Measurements from ENCODE around the gene KCNG2. TPM values are rescaled to one million over a fixed set of nuclear protein-coding genes. Genes with fewer than 3 reads are reported as not detected.

KCNG2 gene
- total and polyA plus RNA-seq, 2 of the 8 experiments (the other 6 are each of a cell fraction or from before 2014, with no cell fraction given) = 0.19 to 0.74 TPM

DNA sequence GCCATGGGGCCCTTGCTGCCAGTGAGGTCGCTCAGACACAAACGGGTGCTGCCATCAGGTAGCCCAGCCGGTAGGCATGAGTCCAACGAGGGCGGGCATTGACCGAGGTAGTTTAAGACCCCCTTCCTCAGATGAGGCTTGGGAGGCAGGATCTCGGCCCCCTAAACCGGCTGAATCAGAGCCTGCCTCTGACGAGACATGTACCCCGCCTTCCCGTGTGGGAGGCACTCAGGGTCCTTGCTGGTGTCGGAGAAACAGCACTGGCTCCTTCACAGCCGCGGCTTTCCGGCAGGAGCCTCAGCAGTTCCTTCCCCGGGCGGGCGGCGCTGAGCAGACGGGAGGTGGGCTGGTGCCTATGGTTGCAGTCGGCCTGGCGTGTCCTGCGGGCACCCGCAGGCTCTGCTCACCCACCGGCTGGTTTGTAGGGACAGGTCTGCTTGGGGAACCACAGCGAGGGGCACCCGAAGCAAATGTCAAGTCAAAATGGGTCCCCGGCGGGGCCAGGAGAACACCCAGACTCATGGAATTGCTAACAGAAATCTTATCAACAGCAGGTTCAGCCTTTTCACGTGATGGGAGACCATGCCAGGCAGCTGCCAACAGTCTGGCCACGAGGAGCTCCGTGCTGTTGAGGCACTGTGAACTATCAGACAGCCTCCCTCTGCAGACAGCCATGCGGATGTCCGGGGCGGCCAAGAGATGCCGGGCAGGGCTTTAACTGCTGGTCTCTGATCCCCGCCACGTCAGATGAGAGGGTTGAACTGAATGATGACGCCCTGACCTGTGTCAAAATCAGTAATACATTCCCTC is 2.8 kb downstream of the KCNG2 start:
- Histone ChIP-seq H3K56ac (replicated peaks; ENCODE audit: insufficient read length, low read depth, low read length) (no peak overlapping the region), H2BK5ac (ENCODE audit: low read depth, low read length) (no peak overlapping the region), H3K36me3 (ENCODE audit: control insufficient read depth in 2 of 4, insufficient read depth in 4 of 4, low read length in 3 of 4) (no peaks in the 10 kb centered on the region), H4K20me1 (replicated peaks in 1 of 2; ENCODE audit: control insufficient read depth in 1 of 2, insufficient read depth in 2 of 2, low read length in 2 of 2) (peaks cover 1 to 6% of the 10 kb centered on the region in 2 experiments), H3K79me1 (ENCODE audit: low read depth, low read length) (no peaks in the 10 kb centered on the region), H4K8ac (ENCODE audit: extremely low read depth, insufficient read depth, low read length) (no peak overlapping the region; the same call in 1 of the 2 replicates), H3K4ac (replicated peaks; ENCODE audit: insufficient read length, low read depth, low read length) (no peak overlapping the region), H3K9me3 (ENCODE audit: insufficient read depth in 2 of 2, low read depth in 1 of 2, low read length in 1 of 2) (no peaks in the 10 kb centered on the region), H3K18ac (ENCODE audit: extremely low read depth, low read length) (no peak overlapping the region), H3K14ac (ENCODE audit: insufficient read length) (no peak overlapping the region), H3K9ac (replicated peaks in 1 of 4; ENCODE audit: extremely low read depth in 1 of 4, low read depth in 3 of 4, low read length in 3 of 4) (no peak overlapping the region), H3K23ac (ENCODE audit: insufficient read length) (no peak overlapping the region), H2BK120ac (replicated peaks; ENCODE audit: low read depth, low read length) (no peak overlapping the region), H2BK12ac (ENCODE audit: low read depth, low read length) (no peak overlapping the region), H3K27me3 (replicated peaks in 1 of 4; ENCODE audit: control insufficient read depth in 3 of 4, extremely low read depth in 1 of 4, insufficient read depth in 3 of 4, low read length in 3 of 4) (peaks cover 22 to 44% (median 41%) of the 10 kb centered on the region in 4 experiments), H3K4me3 (ENCODE audit: extremely low read depth in 1 of 4, insufficient read depth in 2 of 4, low read depth in 3 of 4, low read length in 4 of 4) (no peak overlapping the region), H2BK20ac (ENCODE audit: low read length) (no peak overlapping the region), H4K5ac (ENCODE audit: insufficient read length, low read depth, low read length) (no peak overlapping the region), H3K79me2 (ENCODE audit: control insufficient read depth in 1 of 2, insufficient read depth in 2 of 2, low read length in 2 of 2) (no peaks in the 10 kb centered on the region), H3K4me2 (ENCODE audit: insufficient read depth in 1 of 2, low read depth in 2 of 2, low read length in 2 of 2) (no peak overlapping the region), H3K4me1 (replicated peaks in 1 of 4; ENCODE audit: control insufficient read depth in 3 of 4, insufficient read depth in 4 of 4, low read length in 3 of 4) (peaks cover 0 to 12% (median 5%) of the 10 kb centered on the region in 4 experiments; a peak in 5 of 7 replicates), H4K91ac (replicated peaks; ENCODE audit: insufficient read length, low read length) (no peak overlapping the region), H2AK5ac (ENCODE audit: low read depth, low read length) (peak overlapping the region; percentile 28; the same call in 1 of the 2 replicates), H2AFZ (ENCODE audit: low read length) (no peak overlapping the region), H3K27ac (ENCODE audit: low read depth, low read length) (no peak overlapping the region), H3K23me2 (ENCODE audit: low read depth, low read length) (peaks cover 8% of the 10 kb centered on the region; the same call in 1 of the 2 replicates), H2BK15ac (ENCODE audit: low read length) (no peak overlapping the region)
- FAIRE-seq (no peak), DNase-seq (ENCODE audit: low read depth in 1 of 2, low spot score in 2 of 2) (no peak)
- POLR2A ChIA-PET (ENCODE audit: partially characterized antibody) = no interaction called here
- TF ChIP-seq EP300 (IDR thresholded peaks at IDR 0.05; ENCODE audit: borderline replicate concordance in 1 of 2, low read depth in 2 of 2, low read length in 2 of 2) (no peak), CREB1 (IDR thresholded peaks at IDR 0.05) (no peak), ZNF274 (IDR thresholded peaks at IDR 0.05; ENCODE audit: borderline replicate concordance, extremely low read depth, low read length) (no peak), GTF2F1 (IDR thresholded peaks at IDR 0.05; ENCODE audit: borderline replicate concordance, low read depth, low read length) (no peak), SP4 (IDR thresholded peaks at IDR 0.05; ENCODE audit: low read length) (no peak)
- CTCF ChIA-PET (ENCODE audit: partially characterized antibody) = interaction anchor here (1.4 kb wide), 1 partner anchor 9 kb away, joined by 3 read pairs; no protein-coding TSS in a partner anchor
- 91% methylated on average over 39 of the region's 39 CpGs; no CpG with 5 or more reads in 1 of the 2 experiments for WGBS, 2 experiments (ENCODE audit: extremely low coverage in 1 of 2, insufficient coverage in 1 of 2, insufficient read length in 1 of 2, insufficient replicate concordance in 2 of 2, low coverage in 1 of 2, low lambda C conversion rate in 2 of 2, missing lambda C conversion rate in 1 of 2)

All from H1 (cell line).